LNCaP clone FGC (cell line): ENCODE results near the gene BCAM.

ENCODE experiments used
- DNase-seq: peaks from one replicate; pipeline ENCODE4 v3.0.0-alpha.2; 2011; ENCODE audit warnings: low read depth
- H3K4me3 ChIP-seq: 2 replicates; pipeline ENCODE4 v1.5.1; 2011; ENCODE audit warnings: mild to moderate bottlenecking, low read depth, low read length, control low read depth
- CTCF ChIP-seq: IDR thresholded peaks from 2 replicates; pipeline ENCODE4 v1.5.1; 2012; ENCODE audit warnings: mild to moderate bottlenecking; ENCODE audit not compliant: control insufficient read depth, insufficient read depth; ENCODE audit errors: extremely low read depth

The BCAM gene

GRCh38 chr19:44812142-44812718 lies 3.3 kb downstream of the BCAM start:
- H3K4me3 ChIP-seq, result no peak overlapping the region
- TF ChIP-seq CTCF, result no peak
- DNase-seq, result no peak

- no peak for TF ChIP-seq CTCF
- H3K4me3 ChIP-seq, result no peak overlapping the region
- no peak for DNase-seq
Measured at GRCh38 chr19:44813070-44813840, 4.4 kb downstream of the BCAM start.

- no peak overlapping the region for H3K4me3 ChIP-seq
- DNase-seq, result no peak
- no peak for TF ChIP-seq CTCF
Measured at GRCh38 chr19:44813841-44814470, 5.1 kb downstream of the BCAM start.

GRCh38 chr19:44814517-44814916 lies 5.6 kb downstream of the BCAM start:
- H3K4me3 ChIP-seq, result no peak overlapping the region
- no peak for TF ChIP-seq CTCF
- DNase-seq, result no peak

- TF ChIP-seq CTCF, result no peak
- H3K4me3 ChIP-seq, result no peak overlapping the region
- DNase-seq, result no peak
Measured at GRCh38 chr19:44816301-44816700, 7.4 kb downstream of the BCAM start.

- no peak for DNase-seq
- H3K4me3 ChIP-seq, result no peak overlapping the region
- no peak for TF ChIP-seq CTCF
Measured at GRCh38 chr19:44817725-44818465, 9.0 kb downstream of the BCAM start.
